ENCODE results near the gene C16orf74.

Gene C16orf74

DNA sequence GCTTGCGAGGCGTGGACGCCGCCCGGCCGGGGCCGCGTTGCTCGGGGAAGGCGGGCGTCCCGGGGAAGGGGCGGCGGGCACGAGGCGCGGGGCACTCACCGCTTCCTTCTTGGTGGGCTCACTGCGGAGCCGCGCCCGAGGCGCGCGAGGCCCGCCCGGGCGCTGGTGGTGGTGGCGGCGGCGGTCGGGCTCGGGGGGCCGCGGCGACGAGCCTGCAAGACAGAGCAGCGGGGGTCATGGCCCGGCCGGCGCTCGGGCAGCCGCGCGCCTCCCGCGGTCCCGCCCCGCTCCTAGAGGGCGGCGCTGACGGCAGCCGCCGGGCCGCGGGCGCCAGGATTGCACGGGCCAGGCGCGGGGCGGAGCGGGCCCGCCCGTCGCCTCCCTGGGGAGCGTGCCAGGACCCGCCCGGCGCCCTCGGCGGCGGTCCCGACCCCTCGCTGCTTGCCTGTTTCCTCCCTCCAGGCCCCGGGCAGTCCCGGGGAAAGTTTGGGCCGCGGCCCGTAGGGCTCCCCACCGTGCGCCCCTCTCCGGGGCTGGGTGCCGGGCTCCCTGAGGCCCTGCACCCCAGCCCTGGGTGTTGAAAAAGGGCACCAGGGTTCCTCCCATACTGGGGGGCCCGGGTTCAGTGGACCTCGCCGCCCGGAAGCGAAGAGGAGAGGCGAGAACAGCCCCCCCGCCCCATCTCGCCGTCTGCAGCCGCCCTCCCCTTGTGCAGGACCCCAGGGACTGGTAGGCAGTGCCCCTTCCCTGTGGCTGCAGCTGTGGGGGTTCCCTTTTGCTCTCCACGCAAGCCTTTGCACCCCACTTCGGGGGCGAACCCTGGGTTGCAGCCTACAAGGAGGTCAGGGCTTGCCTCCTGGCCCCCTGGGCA lies at the start of gene C16orf74:
C16orf74 (minus strand) TSS at position 270 of the 871 bp plus-strand sequence. CDS start 15,879 bp downstream, outside the sequence.
- peak; percentile 27 for DNase-seq

GRCh38 chr16:85800321-85800669 lies 49.4 kb upstream of the C16orf74 start:
- DNase-seq: peak; percentile 18

GRCh38 chr16:85799497-85800320 lies 48.8 kb upstream of the C16orf74 start, which contains the start of the genes COX4I1 and EMC8:
COX4I1 (plus strand) TSS chr16:85799695; CDS start chr16:85801206, 1,511 bp downstream.
EMC8 (minus strand) TSS chr16:85799544; CDS start chr16:85799295, 249 bp downstream.
- DNase-seq: peak; percentile 92

GRCh38 chr16:85798901-85799496 lies 48.1 kb upstream of the C16orf74 start:
- peak; percentile 13 for DNase-seq

GRCh38 chr16:85798283-85798776 lies 47.4 kb upstream of the C16orf74 start:
- no peak for DNase-seq

- no peak for DNase-seq
These were observed 45.7 kb upstream of the C16orf74 start for GRCh38 chr16:85796599-85796998.

DNA sequence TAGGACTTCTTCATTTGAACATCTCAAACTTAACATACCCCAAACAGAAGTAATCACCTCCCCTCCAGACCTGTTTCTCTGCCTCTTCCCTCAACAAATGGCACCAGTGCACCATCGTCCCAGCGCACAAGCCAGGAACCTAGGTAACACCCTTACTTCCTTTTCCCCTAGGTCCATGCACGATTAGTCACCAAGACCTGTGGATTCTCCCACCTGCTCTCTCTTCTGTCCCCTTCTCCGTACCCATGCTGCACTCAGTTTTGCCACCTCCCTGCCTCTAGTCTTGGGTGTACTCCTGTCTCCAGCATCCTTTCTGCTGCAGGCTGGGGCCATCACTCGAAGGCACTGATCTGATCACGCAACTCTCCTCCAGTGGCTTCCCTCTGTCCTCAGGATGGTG lies 45.3 kb upstream of the C16orf74 start:
- DNase-seq: no peak

GRCh38 chr16:85794696-85795095 lies 43.8 kb upstream of the C16orf74 start:
- DNase-seq: no peak

- DNase-seq: no peak
These were observed 42.9 kb upstream of the C16orf74 start for GRCh38 chr16:85793662-85794298.

DNA sequence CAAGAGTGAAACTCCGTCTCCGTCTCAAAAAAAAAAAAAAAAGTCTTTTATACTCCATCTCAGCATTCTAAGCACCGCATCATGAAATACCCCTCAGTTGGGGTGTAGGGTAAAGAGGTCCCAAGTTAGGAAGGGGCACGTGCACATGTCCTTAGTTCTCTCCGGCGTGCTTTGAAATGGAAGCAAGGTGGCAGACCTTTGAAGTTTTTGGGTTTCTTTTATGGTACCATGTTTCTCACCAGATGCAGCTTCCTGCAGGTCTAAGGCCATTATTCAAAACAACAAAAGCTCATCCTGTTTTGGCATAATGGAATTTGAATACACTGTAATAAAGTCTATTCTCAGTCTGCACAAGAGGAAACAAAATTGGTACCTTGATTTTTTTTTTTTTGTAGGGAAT lies 38.9 kb upstream of the C16orf74 start:
- no peak for DNase-seq

- no peak for DNase-seq
These were observed 37.9 kb upstream of the C16orf74 start for GRCh38 chr16:85788819-85789218.

- no peak for DNase-seq
These were observed 35.0 kb upstream of the C16orf74 start for GRCh38 chr16:85785927-85786326.

DNA sequence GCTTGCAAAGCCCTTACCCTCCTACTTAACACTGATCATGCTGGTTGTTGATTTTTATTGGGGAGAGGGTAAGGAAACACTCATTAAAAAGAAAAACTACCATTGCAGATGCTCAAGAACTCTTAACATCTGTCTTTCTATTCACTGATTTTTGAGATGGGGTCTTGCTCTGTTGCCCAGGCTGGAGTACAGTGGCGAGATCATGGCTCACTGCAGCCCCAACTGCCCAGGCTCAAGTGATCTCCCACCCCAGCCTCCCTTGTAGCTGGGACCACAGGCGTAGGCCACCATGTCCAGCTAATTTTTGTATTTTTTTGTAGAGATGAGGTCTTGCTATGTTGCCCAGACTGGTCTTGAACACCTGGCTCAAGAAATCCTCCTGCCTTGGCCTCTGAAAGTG lies 33.9 kb upstream of the C16orf74 start:
- DNase-seq: no peak

- no peak for DNase-seq
These were observed 32.5 kb upstream of the C16orf74 start for GRCh38 chr16:85783441-85783840.

DNA sequence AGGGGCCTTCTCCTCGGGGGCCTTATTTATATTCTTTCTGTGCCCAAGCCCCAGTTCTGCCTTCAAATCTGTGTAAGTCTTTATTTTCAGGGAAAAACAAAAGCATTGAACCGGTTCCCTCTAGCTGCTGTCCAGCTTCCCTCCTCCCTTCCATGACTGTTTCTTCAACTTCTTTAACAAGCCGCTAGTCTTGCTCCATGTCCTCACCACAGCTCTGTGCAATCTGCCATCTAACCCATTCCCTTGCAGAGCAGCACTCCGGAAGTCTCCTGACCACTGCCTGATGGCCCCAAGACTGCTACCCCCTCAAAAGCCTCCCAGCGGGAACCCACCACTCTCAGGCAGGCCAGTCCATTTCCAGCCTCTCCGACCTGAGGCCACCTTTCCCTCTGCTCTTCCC lies 31.6 kb upstream of the C16orf74 start:
- no peak for DNase-seq

- DNase-seq: peak; percentile 15
These were observed 30.9 kb upstream of the C16orf74 start for GRCh38 chr16:85781695-85782370.

- DNase-seq: no peak
These were observed 30.3 kb upstream of the C16orf74 start for GRCh38 chr16:85781156-85781555.

DNA sequence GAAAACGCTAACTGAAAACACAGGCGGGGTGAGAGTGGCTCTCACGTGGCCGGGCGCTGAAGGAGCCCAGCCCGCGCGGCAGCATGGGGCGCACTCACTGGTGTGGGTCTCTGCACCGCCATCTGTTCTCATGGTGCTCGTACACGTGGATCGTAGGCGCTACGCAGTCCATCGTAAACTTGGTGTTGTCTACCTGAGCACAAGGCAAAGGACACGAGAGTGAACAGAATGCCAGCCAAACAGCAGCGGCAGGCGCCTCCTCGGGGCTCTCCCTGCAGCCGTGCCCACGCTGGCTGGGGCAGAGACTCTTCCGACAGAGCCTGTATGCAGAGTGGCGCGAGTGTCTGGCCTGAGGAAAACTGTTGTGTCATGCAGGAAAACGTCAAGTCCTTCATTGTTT lies 29.4 kb upstream of the C16orf74 start:
- DNase-seq: no peak

DNA sequence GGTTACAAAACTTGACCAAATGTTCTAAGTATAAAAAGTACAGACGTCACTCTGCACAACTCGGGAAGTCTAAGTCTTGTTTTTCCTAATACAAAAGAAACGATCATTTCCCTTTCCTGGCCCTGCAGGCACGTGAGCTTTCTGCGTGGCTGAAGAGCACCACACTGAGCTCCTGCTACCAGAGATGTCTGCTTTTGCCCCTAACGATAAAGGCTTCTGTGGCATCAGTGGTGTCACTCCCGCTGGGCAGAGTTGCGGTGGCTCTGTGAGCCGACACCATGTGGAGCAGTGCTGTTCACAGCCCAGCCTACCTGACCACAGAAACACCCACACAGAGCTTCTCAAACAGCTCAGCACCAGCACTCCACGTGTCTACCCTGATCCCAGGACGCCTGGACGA lies 28.0 kb upstream of the C16orf74 start:
- no peak for DNase-seq

DNA sequence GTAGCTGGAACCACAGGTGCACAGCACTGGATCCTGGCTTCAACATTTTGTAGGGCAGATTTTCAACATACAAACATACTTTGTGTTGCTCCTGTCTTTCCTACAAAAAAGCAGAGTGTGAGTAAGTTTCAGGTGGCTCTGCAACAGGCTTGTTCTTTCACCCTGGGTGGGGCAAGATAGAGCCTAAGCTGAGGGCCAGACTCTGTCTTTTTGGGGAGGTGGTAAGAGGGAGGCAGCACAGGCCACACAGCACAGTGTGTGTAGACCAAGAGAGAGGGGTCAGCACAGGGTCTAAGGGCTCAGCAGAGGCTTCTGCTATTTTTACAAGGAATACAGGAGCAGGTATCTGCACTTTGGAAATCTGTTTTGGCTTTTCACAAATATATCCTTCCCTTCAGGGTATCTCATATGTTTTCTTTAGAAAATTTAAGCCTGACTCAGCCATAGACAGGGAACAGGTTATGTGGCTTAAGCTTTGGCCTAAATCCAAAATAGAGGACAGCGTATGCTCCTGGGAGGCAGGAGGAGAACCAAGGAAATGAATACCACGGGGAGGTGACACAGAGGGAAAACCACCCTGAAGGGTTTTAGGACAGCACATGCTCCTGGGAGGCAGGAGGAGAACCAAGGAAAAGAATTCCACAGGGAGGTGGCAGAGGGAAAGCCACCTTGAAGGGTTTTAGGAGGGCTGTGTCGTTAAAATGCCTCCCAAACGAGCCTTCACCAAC lies 26.9 kb upstream of the C16orf74 start:
- no peak for DNase-seq

DNA sequence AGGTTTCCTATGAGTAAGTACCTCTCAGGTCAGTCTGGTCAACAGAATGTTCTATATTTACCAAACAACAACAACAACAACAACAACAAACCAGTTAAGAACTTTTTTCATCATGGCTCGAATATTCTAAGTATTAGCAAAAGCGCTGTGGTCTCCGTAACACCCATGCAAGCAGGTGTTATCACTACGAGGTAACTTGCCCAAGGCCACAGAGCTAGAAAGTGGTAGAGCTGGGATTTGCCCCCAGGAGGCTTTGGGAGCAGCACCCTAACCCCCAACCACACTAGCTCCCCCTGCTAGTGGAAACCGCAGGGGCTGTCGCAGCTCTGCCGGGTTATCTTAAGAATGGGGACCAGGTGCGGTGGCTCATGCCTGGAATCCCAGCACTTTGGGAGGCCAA lies 23.9 kb upstream of the C16orf74 start:
- DNase-seq: no peak
